Erythroblast (primary cell): ENCODE data around the gene ZCWPW1.

Experiments used
- GATA1 ChIP-seq: IDR thresholded peaks from 2 replicates; pipeline ENCODE4 v1.6.1; 2011; ENCODE audit warnings: low read depth, mild to moderate bottlenecking, control low read depth, low read length, moderate library complexity
- POLR2A ChIP-seq: IDR thresholded peaks from 2 replicates; pipeline ENCODE4 v1.6.1; 2011; ENCODE audit warnings: mild to moderate bottlenecking, low read length

- no peak for TF ChIP-seq POLR2A
- TF ChIP-seq GATA1: no peak
Observed at GRCh38 chr7:100432621-100433275, 4.2 kb upstream of the ZCWPW1 start.
